Forelimb muscle (tissue), 1 donor: Measurements from ENCODE around the gene TMEM247. TPM values are rescaled to one million over a fixed set of nuclear protein-coding genes. Genes with fewer than 3 reads are reported as not detected.
"Not testable (repeated sequence)": the region's sequence is repeated elsewhere in the genome, so short reads cannot be mapped to it uniquely, and the experiment has no call there.

Experiments
- DNase-seq: peaks from one replicate; pipeline ENCODE4 v3.0.0-alpha.2; 2013; ENCODE audit warnings: low read depth
- polyA plus RNA-seq: library from polyadenylated mRNA; unstranded; fragments of 120-200 nt; gene quantifications from one replicate; pipeline ENCODE4 v1.2.1, GENCODE V29; 2013; ENCODE audit not compliant: insufficient read length

The TMEM247 gene
- polyA plus RNA-seq, 1 donor, result not detected

- no peak for DNase-seq
Measured at GRCh38 chr2:46510598-46511177, 31.3 kb downstream of the TMEM247 start.

DNA sequence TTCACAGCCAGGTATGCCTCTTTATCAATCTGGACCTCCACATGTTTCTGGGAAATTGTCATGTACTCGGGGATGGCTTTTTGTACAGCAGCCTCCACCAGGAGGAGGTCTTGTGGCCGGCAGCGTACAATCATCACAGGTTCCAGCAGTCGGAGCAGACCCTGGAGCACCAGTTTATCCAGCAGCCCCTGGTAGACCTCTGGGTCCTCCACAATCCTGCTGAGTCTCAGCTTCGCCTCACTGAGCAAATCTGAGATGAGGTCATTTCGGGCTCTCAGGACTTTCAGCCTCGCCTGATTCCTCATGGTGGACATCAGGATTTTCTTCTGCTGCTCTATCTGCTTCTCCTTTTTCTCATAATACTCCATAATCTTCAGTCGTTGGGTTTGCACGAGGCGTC lies 32.8 kb downstream of the TMEM247 start:
- no peak for DNase-seq

DNA sequence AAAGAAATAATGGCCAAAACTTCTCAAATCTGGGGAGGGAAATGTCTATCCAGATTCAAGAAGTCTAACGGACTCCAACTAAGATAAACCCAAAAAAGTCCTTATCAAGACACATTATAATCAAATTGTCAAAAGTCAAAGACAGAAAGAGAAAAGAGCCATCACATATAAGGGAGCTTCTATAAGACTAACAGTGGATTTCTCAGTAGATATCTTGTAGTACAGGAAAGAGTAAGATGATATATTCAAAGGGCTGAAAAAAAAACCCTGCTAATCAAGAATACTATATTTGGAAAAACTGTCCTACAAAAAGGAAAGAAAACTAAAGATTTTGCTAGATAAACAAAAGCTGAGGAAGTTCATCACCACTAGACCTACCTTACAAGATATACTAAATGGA lies 35.4 kb downstream of the TMEM247 start:
- no peak for DNase-seq

- DNase-seq, result no peak
Measured at GRCh38 chr2:46517485-46517884, 38.1 kb downstream of the TMEM247 start.

GRCh38 chr2:46518861-46519260 lies 39.5 kb downstream of the TMEM247 start:
- no peak for DNase-seq

DNA sequence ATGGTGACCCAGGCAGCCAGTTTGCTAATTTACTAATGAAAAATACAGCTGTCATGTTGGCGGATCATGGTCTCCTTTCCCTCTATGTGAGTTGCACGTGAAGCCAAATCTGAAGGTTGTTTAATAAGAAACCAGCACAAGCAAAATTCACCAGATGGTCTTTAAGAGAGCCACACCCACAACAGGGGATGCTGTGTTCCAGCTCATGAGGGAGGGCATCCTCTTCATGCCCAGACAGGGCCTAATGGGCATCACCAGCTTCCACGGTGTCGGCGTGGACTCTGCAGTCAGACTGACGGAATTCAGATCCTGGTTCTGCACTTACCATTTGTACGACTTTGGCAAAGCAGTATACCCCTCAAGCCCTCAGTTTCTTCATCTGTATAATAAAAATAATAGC lies 39.9 kb downstream of the TMEM247 start:
- DNase-seq, result no peak

GRCh38 chr2:46520130-46520711 lies 40.9 kb downstream of the TMEM247 start:
- DNase-seq, result no peak

GRCh38 chr2:46521215-46521683 lies 41.9 kb downstream of the TMEM247 start:
- no peak for DNase-seq

- DNase-seq, result not testable (repeated sequence)
Measured at GRCh38 chr2:46522385-46522784, 43.0 kb downstream of the TMEM247 start.

DNA sequence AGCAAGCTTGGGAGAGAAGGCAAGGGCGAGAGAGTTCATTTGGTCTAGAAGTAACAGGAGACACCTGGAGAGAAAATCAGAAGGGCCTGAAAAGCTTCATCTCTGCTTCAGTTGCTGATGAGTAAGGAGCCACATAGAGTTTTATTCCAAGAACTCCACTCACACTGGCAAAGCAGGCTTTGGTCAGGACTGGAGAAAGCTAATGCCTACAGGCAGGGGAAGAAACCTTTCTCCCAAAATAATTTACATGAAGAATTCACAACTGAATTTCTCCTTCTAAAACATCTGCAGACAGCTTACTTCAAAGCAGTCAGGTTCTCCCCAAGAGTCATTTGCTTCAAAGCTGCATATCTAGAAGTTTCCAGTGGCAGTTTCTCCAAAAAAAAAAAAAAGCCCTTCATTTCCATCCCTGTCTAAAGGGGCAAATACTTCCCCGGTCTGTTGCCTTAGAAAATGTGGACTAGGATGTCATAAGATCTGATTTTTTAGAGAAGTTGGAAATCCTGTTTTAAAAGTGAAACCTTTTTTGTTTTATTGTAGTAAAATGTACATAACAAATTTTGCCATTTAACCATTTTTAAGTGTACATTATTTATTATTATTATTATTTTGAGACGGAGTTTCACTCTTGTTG lies 46.3 kb downstream of the TMEM247 start:
- no peak for DNase-seq

GRCh38 chr2:46528880-46529279 lies 49.5 kb downstream of the TMEM247 start:
- no peak for DNase-seq

DNA sequence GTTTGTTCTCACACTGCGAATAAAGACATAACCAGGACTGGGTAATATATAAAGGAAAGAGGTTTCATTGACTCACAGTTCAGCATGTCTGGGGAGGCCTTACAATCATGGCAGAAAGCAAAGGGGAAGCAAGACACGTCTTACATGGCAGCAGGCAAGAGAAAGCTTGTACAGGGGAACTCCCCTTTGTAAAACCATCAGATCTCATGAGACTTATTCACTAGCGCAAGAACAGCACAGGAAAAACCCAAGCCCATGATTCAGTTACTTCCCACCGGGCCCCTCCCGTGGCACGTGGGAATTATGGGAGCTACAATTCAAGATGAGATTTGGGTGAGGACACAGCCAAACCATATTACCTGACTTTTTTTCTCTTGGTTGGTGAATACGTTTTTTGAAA lies 51.3 kb downstream of the TMEM247 start:
- no peak for DNase-seq

DNA sequence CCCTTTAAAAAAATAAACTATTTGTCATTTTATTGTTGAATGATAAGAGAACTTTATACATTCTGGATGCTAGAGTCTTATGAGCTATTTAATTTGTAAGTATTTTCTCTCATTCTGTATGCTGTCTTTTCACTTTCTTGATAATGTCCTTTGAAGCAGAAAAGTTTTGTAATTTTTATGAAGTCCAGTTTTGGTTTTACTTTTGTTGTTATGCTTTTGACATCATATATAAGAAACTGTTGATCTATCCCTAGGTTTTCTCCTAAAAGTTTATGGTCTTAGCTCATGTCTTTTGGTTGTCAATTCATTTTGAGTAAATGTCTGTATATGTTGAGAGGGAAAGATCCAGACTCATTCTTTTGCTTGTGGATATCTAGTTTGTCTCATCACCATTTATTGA lies 52.5 kb downstream of the TMEM247 start:
- DNase-seq, result no peak

Other genes with a start within 250 kb of the TMEM247 start
- gene EPAS1, start 182.2 kb upstream of the TMEM247 start, polyA plus RNA-seq, result 29.6 TPM
- gene RHOQ, start 62.9 kb downstream of the TMEM247 start, polyA plus RNA-seq, result 95.7 TPM
- gene ATP6V1E2, start 63.0 kb downstream of the TMEM247 start, polyA plus RNA-seq, result 4.8 TPM
- 25.0 TPM for gene PIGF, start 137.5 kb downstream of the TMEM247 start, polyA plus RNA-seq
- 13.4 TPM for gene CRIPT, start 137.7 kb downstream of the TMEM247 start, polyA plus RNA-seq
- gene SOCS5, start 219.7 kb downstream of the TMEM247 start, polyA plus RNA-seq, result 19.5 TPM